Suprapubic skin (tissue), 3 donors: Measurements from ENCODE around the gene RPUSD3.

ENCODE experiments used
- CTCF ChIP-seq, 2 donors: fragments of 200-600 bp in 1 of 2; fragments of 450-650 bp in 1 of 2; sonication (generic) in 1 of 2; IDR thresholded peaks; one replicate each; pipeline ENCODE4 v1.5.1; 2016 to 2019; ENCODE audit warnings: antibody characterized with exemption in 2 of 2, mild to moderate bottlenecking in 1 of 2, moderate library complexity in 1 of 2
- POLR2A ChIP-seq, 2 donors: fragments of 450-650 bp; IDR thresholded peaks; one replicate each; pipeline ENCODE4 v1.6.1; 2017; ENCODE audit warnings: antibody characterized with exemption in 2 of 2, mild to moderate bottlenecking in 2 of 2, moderate library complexity in 2 of 2

- TF ChIP-seq CTCF (IDR thresholded peaks at IDR 0.05) (no peak), POLR2A (IDR thresholded peaks at IDR 0.05) (no peak)
These were observed 17.4 kb upstream of the RPUSD3 start for GRCh38 chr3:9861201-9861600.
